ENCODE results near the gene SCFD2.

- TF ChIP-seq POLR2A (IDR thresholded peaks at IDR 0.05) (no peak), CTCF (IDR thresholded peaks at IDR 0.05 in 4 of 5, conservative IDR thresholded peaks at IDR 0.05 in 1 of 5) (no peak)
These were observed 4.4 kb downstream of the SCFD2 start for GRCh38 chr4:53361451-53361850.
